ENCODE results near the gene TST.

- no peak for TF ChIP-seq MAX (IDR thresholded peaks at IDR 0.05; ENCODE audit: low read depth)
- no peak for TF ChIP-seq FOXJ3 (CRISPR knock-in tag; IDR thresholded peaks at IDR 0.05)
- TF ChIP-seq SMC3 (IDR thresholded peaks at IDR 0.05; ENCODE audit: low read depth, low read length), result no peak
Observed at GRCh38 chr22:36999463-36999862, 19.8 kb downstream of the TST start.

All from SK-N-SH (cell line).